WI38 (cell line): Measurements from ENCODE around the gene SLC22A25.

Experiments used
- H3K4me3 ChIP-seq: 2 replicates; pipeline ENCODE4 v1.5.1; 2011; ENCODE audit warnings: low read depth, mild to moderate bottlenecking, control low read depth, low read length
- TF ChIP-seq, protein P1 (sequence below): IDR thresholded peaks from 2 replicates; pipeline ENCODE4 v1.5.1; 2012; ENCODE audit warnings: low read depth, mild to moderate bottlenecking, control low read depth, low read length

SLC22A25 gene

DNA sequence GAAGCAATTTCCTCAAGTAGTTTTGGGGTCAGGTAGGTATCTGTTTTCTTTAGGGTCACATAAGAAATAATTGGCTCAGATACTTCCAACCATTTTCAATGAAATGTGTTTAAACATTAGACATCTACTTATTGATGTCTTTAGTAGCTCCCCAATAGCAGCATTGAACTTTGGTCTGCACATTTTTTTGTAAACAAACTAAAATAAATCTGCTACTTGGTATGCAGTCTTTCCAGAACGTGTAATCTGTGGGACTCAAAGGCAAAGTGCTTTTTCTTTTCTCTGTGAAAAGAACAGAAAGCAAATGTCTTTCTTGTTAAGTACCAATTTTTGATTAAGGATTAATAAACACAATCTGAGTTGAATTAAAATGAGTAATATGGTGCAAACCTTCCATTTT, 13.6 kb downstream of the SLC22A25 start:
- no peak overlapping the region for H3K4me3 ChIP-seq
- TF ChIP-seq, protein P1, sequence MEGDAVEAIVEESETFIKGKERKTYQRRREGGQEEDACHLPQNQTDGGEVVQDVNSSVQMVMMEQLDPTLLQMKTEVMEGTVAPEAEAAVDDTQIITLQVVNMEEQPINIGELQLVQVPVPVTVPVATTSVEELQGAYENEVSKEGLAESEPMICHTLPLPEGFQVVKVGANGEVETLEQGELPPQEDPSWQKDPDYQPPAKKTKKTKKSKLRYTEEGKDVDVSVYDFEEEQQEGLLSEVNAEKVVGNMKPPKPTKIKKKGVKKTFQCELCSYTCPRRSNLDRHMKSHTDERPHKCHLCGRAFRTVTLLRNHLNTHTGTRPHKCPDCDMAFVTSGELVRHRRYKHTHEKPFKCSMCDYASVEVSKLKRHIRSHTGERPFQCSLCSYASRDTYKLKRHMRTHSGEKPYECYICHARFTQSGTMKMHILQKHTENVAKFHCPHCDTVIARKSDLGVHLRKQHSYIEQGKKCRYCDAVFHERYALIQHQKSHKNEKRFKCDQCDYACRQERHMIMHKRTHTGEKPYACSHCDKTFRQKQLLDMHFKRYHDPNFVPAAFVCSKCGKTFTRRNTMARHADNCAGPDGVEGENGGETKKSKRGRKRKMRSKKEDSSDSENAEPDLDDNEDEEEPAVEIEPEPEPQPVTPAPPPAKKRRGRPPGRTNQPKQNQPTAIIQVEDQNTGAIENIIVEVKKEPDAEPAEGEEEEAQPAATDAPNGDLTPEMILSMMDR, result no peak

DNA sequence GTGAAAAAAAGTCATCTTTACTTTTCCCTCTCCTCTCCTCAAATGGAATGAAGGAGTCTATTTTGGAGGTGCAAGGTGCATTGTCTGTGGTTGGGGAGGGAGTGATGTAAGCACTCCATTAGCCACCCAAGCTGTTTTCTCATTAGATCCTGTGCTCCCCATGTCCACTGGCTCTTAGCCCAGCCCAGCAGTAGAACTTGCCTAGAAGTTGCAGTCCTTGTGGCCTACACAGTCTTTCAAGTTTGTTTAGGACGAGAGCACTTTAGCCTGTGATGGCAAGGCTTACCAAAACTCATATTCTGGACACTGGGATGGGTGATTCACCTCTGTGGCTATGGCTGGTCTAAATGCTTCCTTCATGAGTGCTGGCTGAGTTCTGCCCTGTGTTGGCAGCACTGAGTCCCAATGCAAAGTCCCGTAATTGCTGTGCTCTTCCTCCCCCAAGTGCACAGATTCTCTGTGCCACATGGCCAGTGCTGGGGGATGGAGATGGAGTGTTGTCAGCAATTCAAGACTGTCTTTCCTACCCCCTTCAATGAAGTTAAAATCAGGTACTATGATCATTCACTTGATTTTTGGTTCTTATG, 15.8 kb downstream of the SLC22A25 start:
- no peak overlapping the region for H3K4me3 ChIP-seq
- TF ChIP-seq, protein P1, result no peak

DNA sequence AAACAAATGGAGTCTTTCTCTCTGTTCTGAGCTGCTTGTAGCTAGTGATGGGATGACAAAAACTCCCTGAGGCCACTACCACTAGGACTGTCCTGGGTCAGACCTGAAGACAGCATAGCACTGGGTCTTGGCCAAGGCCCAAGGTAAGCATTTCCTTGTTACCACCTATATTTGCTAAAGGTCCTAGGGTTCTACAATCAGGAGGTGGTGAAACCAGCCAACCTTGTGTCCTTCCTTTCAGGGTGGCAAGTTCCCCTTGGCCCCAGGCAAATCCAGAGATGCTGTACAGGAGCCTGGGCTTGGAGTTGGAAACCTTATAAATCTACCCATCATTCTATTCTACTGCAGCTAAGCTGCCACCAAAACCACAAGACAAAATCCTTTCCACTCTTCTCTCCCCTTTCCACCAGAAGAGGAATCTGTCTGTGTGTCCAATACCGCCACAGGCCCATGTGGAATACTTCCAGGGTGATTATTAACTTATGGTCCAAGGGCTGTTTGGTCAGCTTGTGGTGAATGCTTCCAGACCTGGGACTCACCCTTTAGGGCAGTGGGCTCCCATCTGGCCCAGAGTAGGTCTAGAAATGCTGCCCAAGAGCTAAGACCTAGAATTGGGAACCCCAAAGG, 16.8 kb downstream of the SLC22A25 start:
- TF ChIP-seq, protein P1, result no peak
- H3K4me3 ChIP-seq, result no peak overlapping the region

DNA sequence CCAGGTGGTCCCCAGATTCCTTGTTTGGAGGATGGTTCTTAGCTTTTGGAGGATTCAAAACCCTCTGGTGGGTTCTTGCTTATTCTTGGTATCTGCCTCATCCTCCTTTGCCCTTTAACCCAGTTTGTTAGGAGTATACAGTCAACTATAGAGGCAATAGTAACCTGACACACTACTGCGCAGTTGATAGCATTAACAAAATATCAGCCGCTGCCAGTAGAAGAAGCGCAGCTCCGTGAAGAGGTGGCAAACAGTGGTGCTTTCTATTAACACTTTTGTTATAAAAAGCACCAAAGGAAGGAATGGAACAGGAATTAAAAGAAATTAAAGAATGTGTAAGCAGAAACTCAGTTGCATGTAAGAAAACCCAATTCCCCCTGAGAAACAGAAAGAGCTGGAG, 29.3 kb downstream of the SLC22A25 start:
- no peak overlapping the region for H3K4me3 ChIP-seq
- TF ChIP-seq, protein P1, result no peak

DNA sequence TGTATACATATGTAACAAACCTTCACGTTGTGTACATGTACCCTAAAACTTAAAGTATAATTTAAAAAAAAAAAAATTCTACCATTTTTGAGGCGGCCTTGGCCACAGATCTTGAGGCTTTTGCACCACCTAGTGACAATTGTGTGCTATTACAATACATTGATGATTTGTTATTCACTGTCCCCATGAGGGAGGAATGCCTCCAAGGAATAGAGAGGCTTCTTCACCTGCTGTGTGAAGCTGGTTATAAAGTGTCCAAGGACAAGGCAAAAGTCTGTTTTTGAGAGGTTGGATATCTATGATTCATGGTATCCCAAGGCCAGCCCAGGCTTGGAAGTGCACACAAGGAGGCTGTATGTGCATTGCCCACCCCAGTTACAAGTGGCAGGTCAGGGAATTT, 30.7 kb downstream of the SLC22A25 start:
- TF ChIP-seq, protein P1, result peak; percentile 50; the same call in 1 of the 2 replicates
- no peak overlapping the region for H3K4me3 ChIP-seq

DNA sequence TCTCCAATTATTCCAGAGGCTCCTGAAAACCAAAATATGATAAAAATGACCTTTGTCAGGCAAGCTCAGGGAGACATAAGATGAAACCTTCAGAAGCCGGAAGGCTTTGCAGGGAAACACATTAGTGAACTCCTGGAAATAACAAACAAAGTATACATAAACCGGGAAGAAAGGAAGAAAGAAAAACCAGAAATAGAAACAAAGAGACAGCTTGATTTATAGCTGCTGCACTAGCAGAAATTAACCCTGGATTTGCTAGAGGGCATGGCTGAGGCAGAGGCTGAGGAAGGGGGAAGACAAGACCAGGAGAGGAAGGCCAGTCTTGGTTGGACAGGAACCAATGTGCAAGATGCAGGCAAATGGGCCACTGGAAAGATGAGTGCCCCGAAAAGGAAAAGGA, 33.3 kb downstream of the SLC22A25 start:
- TF ChIP-seq, protein P1, result no peak
- H3K4me3 ChIP-seq, result no peak overlapping the region
